MM.1S (cell line): Measurements from ENCODE around the gene EPN2.

Experiments
- EZH2 ChIP-seq: fragments of 300-600 bp; sonication (generic); optimal IDR thresholded peaks from 2 replicates; pipeline ENCODE3; 2017; ENCODE audit warnings: low read depth, mild to moderate bottlenecking, antibody characterized with exemption, low read length, mixed read lengths
- EZH2phosphoT487 ChIP-seq: fragments of 300-600 bp; sonication (generic); IDR thresholded peaks from 2 replicates; pipeline ENCODE4 v1.6.1; 2018; ENCODE audit warnings: antibody characterized with exemption, low read length
- TF ChIP-seq, protein P1 (sequence below): fragments of 300-600 bp; sonication (generic); IDR thresholded peaks from 2 replicates; pipeline ENCODE4 v1.5.1; 2016; ENCODE audit warnings: antibody characterized with exemption, low read length, mixed read lengths

DNA sequence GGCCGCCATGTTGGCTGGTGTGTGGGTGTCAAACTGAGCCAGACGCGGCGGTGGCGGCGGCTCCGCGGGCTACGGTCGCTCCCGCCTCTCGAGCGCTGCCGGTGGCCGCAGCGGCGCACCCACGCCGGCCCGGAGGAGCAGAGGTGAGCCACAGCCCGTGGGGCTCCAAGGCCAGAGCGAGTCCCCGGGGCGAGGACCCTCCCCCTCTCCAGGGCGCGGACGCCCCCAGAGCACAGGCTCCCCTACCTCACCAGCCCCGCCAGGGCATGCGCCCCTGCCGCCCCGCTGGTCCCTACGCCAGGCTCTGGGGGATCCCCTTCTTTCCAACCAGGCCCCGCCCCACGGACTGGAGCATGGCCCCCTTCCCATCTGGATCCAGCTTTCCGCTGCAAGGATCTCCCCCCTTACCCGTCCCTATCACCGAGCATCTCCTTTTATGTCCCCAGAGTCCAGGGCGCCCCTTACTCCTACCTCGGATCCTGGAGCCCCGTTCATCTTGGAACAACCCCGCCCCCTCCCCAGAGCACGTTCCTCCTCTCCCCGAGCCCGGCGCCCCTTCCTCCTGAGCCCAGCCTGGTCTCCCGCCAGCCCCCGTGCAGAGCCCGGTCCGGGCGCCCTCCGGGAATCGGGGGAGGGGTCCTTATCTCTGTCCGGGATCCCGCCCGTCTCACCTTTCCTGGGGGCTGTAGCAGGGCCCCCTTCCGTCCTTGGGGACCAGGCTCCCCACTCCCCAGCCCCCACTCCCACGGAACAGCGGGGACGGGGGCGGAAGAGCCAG lies 412 bp downstream of the EPN2 start:
- TF ChIP-seq, protein P1, sequence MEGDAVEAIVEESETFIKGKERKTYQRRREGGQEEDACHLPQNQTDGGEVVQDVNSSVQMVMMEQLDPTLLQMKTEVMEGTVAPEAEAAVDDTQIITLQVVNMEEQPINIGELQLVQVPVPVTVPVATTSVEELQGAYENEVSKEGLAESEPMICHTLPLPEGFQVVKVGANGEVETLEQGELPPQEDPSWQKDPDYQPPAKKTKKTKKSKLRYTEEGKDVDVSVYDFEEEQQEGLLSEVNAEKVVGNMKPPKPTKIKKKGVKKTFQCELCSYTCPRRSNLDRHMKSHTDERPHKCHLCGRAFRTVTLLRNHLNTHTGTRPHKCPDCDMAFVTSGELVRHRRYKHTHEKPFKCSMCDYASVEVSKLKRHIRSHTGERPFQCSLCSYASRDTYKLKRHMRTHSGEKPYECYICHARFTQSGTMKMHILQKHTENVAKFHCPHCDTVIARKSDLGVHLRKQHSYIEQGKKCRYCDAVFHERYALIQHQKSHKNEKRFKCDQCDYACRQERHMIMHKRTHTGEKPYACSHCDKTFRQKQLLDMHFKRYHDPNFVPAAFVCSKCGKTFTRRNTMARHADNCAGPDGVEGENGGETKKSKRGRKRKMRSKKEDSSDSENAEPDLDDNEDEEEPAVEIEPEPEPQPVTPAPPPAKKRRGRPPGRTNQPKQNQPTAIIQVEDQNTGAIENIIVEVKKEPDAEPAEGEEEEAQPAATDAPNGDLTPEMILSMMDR = peak; percentile 15; the same call in 1 of the 2 replicates
- TF ChIP-seq EZH2 (no peak), EZH2phosphoT487 (no peak)
